Lung (tissue), 10 donors: Measurements from ENCODE around the gene IGSF3. TPM values are rescaled to one million over a fixed set of nuclear protein-coding genes. Genes with fewer than 3 reads are reported as not detected.
"Not testable (repeated sequence)": the region's sequence is repeated elsewhere in the genome, so short reads cannot be mapped to it uniquely, and the experiment has no call there.

Experiments used
- ATAC-seq: fragments of 200-7000 bp; cut with Tn5 transposase; one replicate; pipeline ENCODE4 v1.9.1; 2020; ENCODE audit warnings: moderate number of reproducible peaks; ENCODE audit not compliant: insufficient read depth, low FRiP score
- DNase-seq, 3 donors: peaks; one replicate each; pipeline ENCODE4 v3.0.0-alpha.2; 2013 to 2017
- H3K27ac ChIP-seq, 2 donors: one replicate each; pipeline ENCODE4 v1.5.1; 2013; ENCODE audit warnings: mild to moderate bottlenecking in 2 of 2, moderate library complexity in 2 of 2, control low read depth in 1 of 2, inconsistent platforms in 1 of 2, low read depth in 1 of 2, low read length in 1 of 2
- H3K27me3 ChIP-seq, 3 donors: one replicate each; pipeline ENCODE4 v1.5.1; 2013; ENCODE audit warnings: low read length in 2 of 3; ENCODE audit not compliant: control insufficient read depth in 3 of 3, insufficient read depth in 3 of 3
- H3K36me3 ChIP-seq, 4 donors: one replicate each; pipeline ENCODE4 v1.5.1; 2013; ENCODE audit warnings: low read length in 4 of 4, mild to moderate bottlenecking in 1 of 4, moderate library complexity in 1 of 4; ENCODE audit not compliant: control insufficient read depth in 4 of 4, insufficient read depth in 4 of 4
- H3K4me1 ChIP-seq, 5 donors: one replicate each; pipeline ENCODE4 v1.5.1; 2013; ENCODE audit warnings: low read length in 5 of 5, mild to moderate bottlenecking in 2 of 5, moderate library complexity in 1 of 5; ENCODE audit not compliant: control insufficient read depth in 5 of 5, insufficient read depth in 5 of 5
- H3K4me3 ChIP-seq: one replicate; pipeline ENCODE4 v1.5.1; 2013; ENCODE audit warnings: mild to moderate bottlenecking, control low read depth, moderate library complexity
- H3K9ac ChIP-seq, 2 donors: one replicate each; pipeline ENCODE4 v1.5.1; 2013; ENCODE audit warnings: low read length in 2 of 2, control low read depth in 1 of 2; ENCODE audit not compliant: insufficient read depth in 1 of 2
- H3K9me3 ChIP-seq, 4 donors: one replicate each; pipeline ENCODE4 v1.5.1; 2013; ENCODE audit warnings: low read length in 3 of 4, mild to moderate bottlenecking in 1 of 4, moderate library complexity in 1 of 4; ENCODE audit not compliant: control insufficient read depth in 4 of 4, insufficient read depth in 3 of 4
- WGBS, 2 donors: extraction: QIAGEN DNeasy Blood & Tissue Kit; methylation state at CpG; one replicate each; pipeline ENCODE4 v1.1.7; 2013; 5-methylcytosine and 5-hydroxymethylcytosine counted together
- polyA plus RNA-seq, 2 donors: library from polyadenylated mRNA; stranded (reverse); fragments of 200-250 nt; gene quantifications; one replicate each; pipeline ENCODE4 v1.2.1, GENCODE V29; 2013
- total RNA-seq, 2 donors: library from RNA; depleted of rRNA in 1 of 2; stranded (reverse); fragments of >200 nt in 1 of 2; gene quantifications; one replicate each; pipeline ENCODE4 v1.2.1, GENCODE V29; 2014 to 2021
- donor health status: Bipolar disorder and iron deficiency.
- donor health status: healthy.
- donor health status: DM: yes; HTN: yes; CAD: no.

The IGSF3 gene
- total and polyA plus RNA-seq, 4 donors = 6.3 to 48.5 (median 13.3) TPM

DNA sequence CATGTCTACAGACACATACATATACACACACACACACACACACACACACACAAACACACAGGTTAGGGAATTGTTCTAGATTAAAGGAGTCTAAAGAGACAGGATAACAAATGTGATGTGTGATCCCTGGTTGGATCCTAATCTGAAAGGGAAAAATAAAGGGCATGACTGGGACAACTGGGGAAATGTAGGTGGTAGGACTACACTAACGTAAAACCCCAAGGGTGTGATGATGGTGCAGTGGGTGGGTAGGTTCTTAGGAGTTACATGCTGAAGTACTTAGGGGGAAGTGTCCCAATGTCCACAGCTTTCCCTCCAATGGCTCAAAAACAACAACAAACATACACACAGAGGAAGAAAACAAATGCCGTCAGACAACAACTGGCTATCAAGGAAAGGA lies 68.2 kb downstream of the IGSF3 start:
- H3K4me3 ChIP-seq, ATAC-seq, DNase-seq, H3K36me3 ChIP-seq, H3K27me3 ChIP-seq, H3K9ac ChIP-seq, H3K27ac ChIP-seq, H3K4me1 ChIP-seq, H3K9me3 ChIP-seq: not testable (repeated sequence)
- WGBS, 2 donors = 72 to 86% methylated on average over 2 of the region's 2 CpGs

- H3K27me3 ChIP-seq, DNase-seq, H3K4me1 ChIP-seq, H3K36me3 ChIP-seq, H3K4me3 ChIP-seq, H3K9ac ChIP-seq, H3K9me3 ChIP-seq, H3K27ac ChIP-seq, ATAC-seq: not testable (repeated sequence)
- 74 to 87% methylated on average over 11 of the region's 11 CpGs for WGBS, 2 donors
Observed at GRCh38 chr1:116598420-116599036, 69.0 kb downstream of the IGSF3 start.

- WGBS, 2 donors = 72 to 74% methylated on average over 2 of the region's 2 CpGs
- not testable (repeated sequence) for H3K27ac ChIP-seq
Observed at GRCh38 chr1:116597388-116597787, 70.1 kb downstream of the IGSF3 start.

DNA sequence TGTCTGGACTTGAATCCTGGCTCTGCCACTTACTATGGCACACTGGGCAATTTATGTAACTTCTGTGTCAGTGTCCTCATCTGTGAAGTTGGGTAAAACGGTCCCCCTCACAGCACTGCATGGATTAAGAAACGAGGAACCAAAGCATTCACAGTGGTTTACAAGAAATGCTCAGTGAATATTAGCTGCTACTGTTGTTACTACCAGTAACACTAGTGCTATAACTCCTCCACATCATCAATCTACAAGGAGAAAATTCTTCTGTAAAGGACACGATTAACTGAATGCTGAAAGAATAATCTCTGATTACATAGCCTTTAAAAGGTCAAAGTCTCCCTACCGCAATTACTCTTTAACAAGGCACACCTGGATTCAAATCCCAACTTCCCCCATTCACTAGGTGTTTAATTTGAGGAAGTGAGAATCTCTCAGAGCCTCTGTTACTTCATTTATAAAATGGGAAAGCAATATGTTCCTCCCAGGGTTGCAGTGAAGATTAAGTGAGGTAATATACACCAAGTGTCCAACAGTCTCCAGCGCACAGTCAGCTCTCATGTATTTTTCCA lies 70.7 kb downstream of the IGSF3 start:
- H3K4me3 ChIP-seq, DNase-seq, ATAC-seq, H3K36me3 ChIP-seq, H3K27me3 ChIP-seq, H3K27ac ChIP-seq, H3K9me3 ChIP-seq, H3K9ac ChIP-seq, H3K4me1 ChIP-seq: not testable (repeated sequence)
- WGBS, 2 donors = 64 to 79% methylated on average over 5 of the region's 5 CpGs

More at GRCh38 chr1:116597388-116597787, 70.1 kb downstream of the IGSF3 start:
- H3K9me3 ChIP-seq, H3K27me3 ChIP-seq, ATAC-seq, DNase-seq, H3K4me3 ChIP-seq, H3K9ac ChIP-seq, H3K4me1 ChIP-seq, H3K36me3 ChIP-seq: not testable (repeated sequence)

DNA sequence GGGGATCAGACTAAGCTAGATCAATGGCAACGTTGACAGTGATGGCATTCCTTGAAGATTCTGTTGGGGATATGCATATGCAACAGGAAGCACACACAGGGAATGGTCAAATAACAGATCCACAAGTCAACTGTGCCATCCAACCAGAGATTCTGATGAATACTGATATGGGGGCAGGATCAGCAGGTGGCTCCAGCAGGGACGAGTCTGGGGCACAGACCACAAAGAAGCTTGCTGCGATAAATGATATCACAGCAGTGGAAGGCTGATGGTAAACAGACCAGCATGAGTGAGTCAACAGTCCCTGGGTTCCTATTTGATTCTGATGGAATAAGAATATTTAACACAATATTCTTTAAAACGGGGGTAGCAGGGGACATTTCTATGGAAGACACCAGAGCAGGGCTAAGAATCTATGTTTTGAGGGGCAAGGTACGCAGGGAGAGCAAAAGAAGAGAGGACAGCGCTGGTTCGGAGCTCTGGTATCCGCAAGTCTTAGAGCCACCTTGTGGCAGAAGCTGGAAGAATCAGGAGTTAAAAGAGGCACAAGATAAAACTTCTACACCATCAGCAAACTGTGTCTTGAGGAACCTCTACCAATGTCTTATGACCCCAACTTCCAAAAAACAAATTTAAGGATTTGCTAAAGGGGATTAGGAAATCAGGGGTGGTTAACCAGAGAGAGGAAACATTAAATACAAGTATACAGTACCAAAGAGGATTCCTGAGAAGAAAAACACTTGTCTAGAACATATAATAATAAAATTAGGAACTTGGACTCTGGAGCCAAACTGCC lies 71.4 kb downstream of the IGSF3 start:
- H3K4me1 ChIP-seq, H3K9ac ChIP-seq, H3K27me3 ChIP-seq, H3K9me3 ChIP-seq, H3K36me3 ChIP-seq, H3K4me3 ChIP-seq, ATAC-seq, H3K27ac ChIP-seq: not testable (repeated sequence)
- peak in 2 of 3 donors; percentile 15 to 50 for DNase-seq
- WGBS, 2 donors = 15 to 18% methylated on average over 8 of the region's 8 CpGs

- not testable (repeated sequence) for H3K4me3 ChIP-seq, H3K27ac ChIP-seq, H3K27me3 ChIP-seq, ATAC-seq, H3K9me3 ChIP-seq, H3K9ac ChIP-seq, DNase-seq, H3K4me1 ChIP-seq, H3K36me3 ChIP-seq
- WGBS, 2 donors = 71 to 76% methylated on average over 4 of the region's 4 CpGs
Observed at GRCh38 chr1:116595065-116595840, 72.3 kb downstream of the IGSF3 start.

- DNase-seq, H3K4me1 ChIP-seq, H3K4me3 ChIP-seq, H3K9me3 ChIP-seq, H3K9ac ChIP-seq, H3K27ac ChIP-seq, ATAC-seq, H3K36me3 ChIP-seq, H3K27me3 ChIP-seq: not testable (repeated sequence)
- 97 to 98% methylated on average over 3 of the region's 3 CpGs for WGBS, 2 donors
Observed at GRCh38 chr1:116593977-116594376, 73.6 kb downstream of the IGSF3 start.
